Thyroid gland (tissue), 4 donors: ENCODE results near the gene KIRREL3. TPM values are rescaled to one million over a fixed set of nuclear protein-coding genes. Genes with fewer than 3 reads are reported as not detected.

ENCODE experiments used
- DNase-seq, 2 donors: peaks; one replicate each; pipeline ENCODE4 v3.0.0-alpha.2; 2019
- H3K27ac ChIP-seq, 3 donors: fragments of 200-600 bp; sonication (generic); 1 replicate in 2 of 3; 2 replicates in 1 of 3; pipeline ENCODE4 v1.5.1; 2016 to 2019; ENCODE audit warnings: mild to moderate bottlenecking in 1 of 3, moderate library complexity in 1 of 3
- H3K27me3 ChIP-seq: fragments of 200-600 bp; sonication (generic); one replicate; pipeline ENCODE4 v1.5.1; 2019
- H3K36me3 ChIP-seq, 2 donors: fragments of 200-600 bp; sonication (generic); one replicate each; pipeline ENCODE4 v1.5.1; 2016 to 2019
- H3K4me1 ChIP-seq, 2 donors: fragments of 200-600 bp; sonication (generic); one replicate each; pipeline ENCODE4 v1.5.1; 2017 to 2019
- H3K4me3 ChIP-seq, 3 donors: fragments of 200-600 bp; sonication (generic); replicated peaks in 1 of 3; 1 replicate in 2 of 3; 2 replicates in 1 of 3; pipeline ENCODE4 v1.5.1; 2016; ENCODE audit warnings: mild to moderate bottlenecking in 1 of 3
- H3K9me3 ChIP-seq: fragments of 200-600 bp; sonication (generic); one replicate; pipeline ENCODE4 v1.5.1; 2017
- CTCF ChIP-seq, 6 experiments: fragments of 200-600 bp in 3 of 6; fragments of 450-650 bp in 3 of 6; sonication (generic) in 3 of 6; IDR thresholded peaks; one replicate each; pipeline ENCODE4 v1.5.1; 2016 to 2019; ENCODE audit warnings: antibody characterized with exemption in 6 of 6, mild to moderate bottlenecking in 2 of 6, inconsistent platforms in 1 of 6, moderate library complexity in 1 of 6
- POLR2A ChIP-seq, 2 donors: fragments of 450-650 bp; IDR thresholded peaks; one replicate each; pipeline ENCODE4 v1.6.1; 2017; ENCODE audit warnings: antibody characterized with exemption in 2 of 2, mild to moderate bottlenecking in 2 of 2, moderate library complexity in 1 of 2
- WGBS, 2 donors: methylation state at CpG; one replicate each; pipeline ENCODE4 v1.1.5; 2017; 5-methylcytosine and 5-hydroxymethylcytosine counted together
- intact Hi-C: fragments of 100-400 bp; cut with DNase I; formaldehyde crosslinking; loops from one replicate; pipeline ENCODE4 v1.15.1; 2023
- total RNA-seq, 4 donors: library from RNA; depleted of rRNA; stranded (reverse); fragments of >200 nt; gene quantifications; one replicate each; pipeline ENCODE4 v1.2.3, GENCODE V29; 2016

Gene KIRREL3
- total RNA-seq, 4 donors from 2014 or later, result 0.78 TPM; not detected in 3

- intact Hi-C loops, result no loop called here
- Histone ChIP-seq H3K9me3 (no peaks in the 10 kb centered on the region), H3K27me3 (no peaks in the 10 kb centered on the region), H3K4me3 (no peak overlapping the region), H3K4me1 (peaks cover 11 to 22% of the 10 kb centered on the region in 2 donors), H3K27ac (no peak overlapping the region), H3K36me3 (no peaks in the 10 kb centered on the region)
- 91 to 92% methylated on average over 25 to 26 of the region's 26 CpGs for whole genome bisulfite sequencing, 2 donors
- TF ChIP-seq POLR2A (IDR thresholded peaks at IDR 0.05) (no peak), CTCF (IDR thresholded peaks at IDR 0.05) (no peak)
- DNase-seq, result no peak
Observed at GRCh38 chr11:126583594-126584427, 416.8 kb downstream of the KIRREL3 start.

- intact Hi-C loops, result no loop called here
- no peaks in the 10 kb centered on the region for H3K9me3 ChIP-seq
- 79 to 89% methylated on average over 3 of the region's 3 CpGs for WGBS, 2 donors
- H3K4me3 ChIP-seq, result no peak overlapping the region
- H3K27ac ChIP-seq, result no peak overlapping the region
- H3K36me3 ChIP-seq, result no peaks in the 10 kb centered on the region
- no peak for DNase-seq
- no peak for TF ChIP-seq POLR2A (IDR thresholded peaks at IDR 0.05)
- TF ChIP-seq CTCF (IDR thresholded peaks at IDR 0.05), result no peak
- H3K27me3 ChIP-seq, result no peaks in the 10 kb centered on the region
- peaks cover 11 to 15% of the 10 kb centered on the region in 2 donors for H3K4me1 ChIP-seq
Observed at GRCh38 chr11:126583101-126583500, 417.5 kb downstream of the KIRREL3 start.

- intact Hi-C loops, result no loop called here
- 84 to 92% methylated on average over 11 of the region's 11 CpGs for WGBS, 2 donors
- Histone ChIP-seq H3K9me3 (no peaks in the 10 kb centered on the region), H3K27ac (no peak overlapping the region), H3K27me3 (no peaks in the 10 kb centered on the region), H3K4me3 (no peak overlapping the region), H3K36me3 (no peaks in the 10 kb centered on the region), H3K4me1 (peaks cover 11 to 15% of the 10 kb centered on the region in 2 donors)
- DNase-seq, result no peak
- no peak for TF ChIP-seq CTCF (IDR thresholded peaks at IDR 0.05)
- no peak for TF ChIP-seq POLR2A (IDR thresholded peaks at IDR 0.05)
Observed at GRCh38 chr11:126581871-126582648, 418.5 kb downstream of the KIRREL3 start.

GRCh38 chr11:126578426-126578825, 422.1 kb downstream of the KIRREL3 start:
- Histone ChIP-seq H3K27ac (no peak overlapping the region), H3K9me3 (no peaks in the 10 kb centered on the region), H3K36me3 (no peaks in the 10 kb centered on the region), H3K27me3 (no peaks in the 10 kb centered on the region), H3K4me1 (no peaks in the 10 kb centered on the region), H3K4me3 (no peak overlapping the region)
- TF ChIP-seq CTCF (IDR thresholded peaks at IDR 0.05), result no peak
- TF ChIP-seq POLR2A (IDR thresholded peaks at IDR 0.05), result no peak
- DNase-seq, result no peak
- intact Hi-C loops, result no loop called here
- 84 to 86% methylated on average over 9 of the region's 9 CpGs for WGBS, 2 donors

- H3K4me1 ChIP-seq, result no peaks in the 10 kb centered on the region
- H3K9me3 ChIP-seq, result no peaks in the 10 kb centered on the region
- H3K4me3 ChIP-seq, result no peak overlapping the region
- H3K36me3 ChIP-seq, result no peaks in the 10 kb centered on the region
- no peak overlapping the region for H3K27ac ChIP-seq
- no peak for TF ChIP-seq CTCF (IDR thresholded peaks at IDR 0.05)
- TF ChIP-seq POLR2A (IDR thresholded peaks at IDR 0.05), result no peak
- intact Hi-C loops, result no loop called here
- no peaks in the 10 kb centered on the region for H3K27me3 ChIP-seq
- WGBS, 2 donors, result 52 to 54% methylated on average over 2 of the region's 2 CpGs
- DNase-seq, result no peak
Observed at GRCh38 chr11:126578021-126578420, 422.5 kb downstream of the KIRREL3 start.
